CD4-positive, alpha-beta T cell treated with Interleukin-6 for 4 hours (primary cell): ENCODE data around the gene ARPC5L.
"Not testable (repeated sequence)": the region's sequence is repeated elsewhere in the genome, so short reads cannot be mapped to it uniquely, and the experiment has no call there.

Experiments used
- DNase-seq: peaks from one replicate; pipeline ENCODE4 v3.0.0-alpha.2; 2020; ENCODE audit warnings: mixed read lengths

Gene ARPC5L

GRCh38 chr9:124894741-124895170 is 32.8 kb downstream of the ARPC5L start:
- peak; percentile 48 for DNase-seq

DNA sequence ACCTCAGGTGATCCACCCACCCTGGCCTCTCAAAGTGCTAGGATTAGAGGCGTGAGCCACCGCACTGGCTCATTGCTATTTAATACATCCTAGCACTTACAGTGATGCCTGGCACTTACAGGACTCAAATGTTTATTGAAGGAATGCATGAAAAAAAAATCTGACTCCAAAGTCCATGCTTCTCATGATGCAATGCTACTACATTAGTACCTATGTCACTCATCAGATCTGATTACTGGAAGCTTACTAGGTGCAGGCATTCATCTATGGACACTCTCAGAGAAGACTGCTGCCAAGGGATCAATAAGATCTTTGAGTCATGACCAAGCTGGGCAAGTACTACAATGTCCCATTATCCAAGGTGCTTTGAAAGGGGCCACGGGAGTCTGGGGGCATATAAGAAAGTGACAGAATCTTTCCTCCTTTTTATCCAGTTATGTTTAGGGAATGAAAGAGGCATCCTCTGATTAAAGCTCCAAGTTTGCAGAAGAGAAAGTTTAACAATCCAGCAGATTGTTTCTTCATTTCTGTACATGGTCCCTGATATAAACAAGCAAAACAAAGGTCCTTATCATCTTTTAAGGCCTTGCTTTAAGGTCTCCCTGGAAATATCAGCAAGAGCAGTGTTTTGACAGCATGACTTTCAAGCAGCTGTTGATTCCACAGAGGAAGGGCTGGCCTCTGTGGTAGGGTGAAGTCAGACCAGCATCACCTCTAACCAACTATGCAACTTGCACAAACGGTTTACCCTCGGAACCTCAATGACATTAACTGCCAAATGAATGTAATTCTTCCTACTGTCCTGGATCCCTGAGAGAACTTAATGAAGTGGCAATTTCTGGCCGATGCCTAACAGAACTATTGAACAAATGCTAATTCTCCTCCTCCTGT is 35.9 kb downstream of the ARPC5L start:
- DNase-seq, result no peak

DNA sequence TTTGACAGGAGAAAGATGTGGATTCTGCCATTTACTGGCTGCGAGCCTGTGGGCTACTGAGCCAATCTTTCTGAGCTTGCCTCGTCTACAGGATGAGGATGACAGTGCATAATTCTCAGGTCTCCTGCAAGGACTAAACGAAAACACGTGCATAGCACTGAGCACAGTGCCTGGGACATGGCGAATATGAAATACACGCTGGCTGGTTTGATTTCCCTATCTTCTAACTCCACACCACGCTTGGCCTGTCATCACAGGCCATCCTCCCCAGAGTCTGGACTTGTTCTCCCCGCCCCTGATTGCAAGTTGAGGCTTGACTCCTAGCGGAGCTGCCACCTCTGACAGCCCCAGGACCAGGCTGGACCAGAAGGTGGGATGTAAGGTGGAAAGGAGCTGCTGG is 37.9 kb downstream of the ARPC5L start:
- DNase-seq, result no peak

GRCh38 chr9:124906966-124907365 is 45.0 kb downstream of the ARPC5L start:
- DNase-seq, result no peak

GRCh38 chr9:124908098-124908497 is 46.2 kb downstream of the ARPC5L start:
- DNase-seq, result no peak

DNA sequence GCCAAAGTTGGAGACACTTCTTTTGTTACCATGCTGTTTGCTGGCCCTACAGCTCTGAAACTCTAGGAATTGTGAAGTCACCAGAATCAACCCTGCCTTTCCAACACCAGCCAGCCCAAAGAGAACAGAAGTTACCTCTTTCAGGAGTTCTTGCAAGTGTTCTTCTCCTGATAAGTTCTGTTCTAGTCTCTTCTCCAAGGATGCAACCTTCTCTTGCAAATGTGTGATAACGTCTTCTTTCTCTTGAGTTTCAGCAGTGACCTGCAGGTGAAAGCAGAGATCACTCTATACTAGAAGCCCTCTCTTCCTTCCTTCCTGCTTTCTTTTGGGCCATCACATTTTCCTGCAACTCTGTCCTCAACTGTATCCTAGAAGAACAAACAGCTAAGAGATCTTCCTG is 49.8 kb downstream of the ARPC5L start:
- DNase-seq, result no peak

GRCh38 chr9:124913378-124913777 is 51.4 kb downstream of the ARPC5L start:
- DNase-seq, result no peak

- DNase-seq, result no peak
Observed at GRCh38 chr9:124914753-124915405, 52.9 kb downstream of the ARPC5L start.

DNA sequence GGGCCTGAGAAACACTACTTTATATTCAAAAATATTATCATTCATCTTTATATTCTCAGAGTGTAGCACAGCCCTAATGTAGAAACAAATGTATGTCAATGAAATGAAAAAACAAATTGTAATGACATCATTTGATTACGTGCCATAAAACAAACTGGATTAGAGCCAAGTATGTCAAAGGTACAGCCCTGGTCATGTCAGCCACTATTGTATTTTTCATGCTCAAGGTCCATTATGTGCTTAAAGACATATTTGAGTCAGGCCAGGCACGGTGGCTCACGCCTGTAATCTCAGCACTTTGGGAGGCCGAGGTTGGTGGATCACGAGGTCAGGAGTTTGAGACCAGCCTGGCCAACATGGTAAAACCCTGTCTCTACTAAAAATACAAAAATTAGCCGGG is 58.5 kb downstream of the ARPC5L start:
- not testable (repeated sequence) for DNase-seq
